ENCODE data around the gene DPEP3.

DPEP3 gene

DNA sequence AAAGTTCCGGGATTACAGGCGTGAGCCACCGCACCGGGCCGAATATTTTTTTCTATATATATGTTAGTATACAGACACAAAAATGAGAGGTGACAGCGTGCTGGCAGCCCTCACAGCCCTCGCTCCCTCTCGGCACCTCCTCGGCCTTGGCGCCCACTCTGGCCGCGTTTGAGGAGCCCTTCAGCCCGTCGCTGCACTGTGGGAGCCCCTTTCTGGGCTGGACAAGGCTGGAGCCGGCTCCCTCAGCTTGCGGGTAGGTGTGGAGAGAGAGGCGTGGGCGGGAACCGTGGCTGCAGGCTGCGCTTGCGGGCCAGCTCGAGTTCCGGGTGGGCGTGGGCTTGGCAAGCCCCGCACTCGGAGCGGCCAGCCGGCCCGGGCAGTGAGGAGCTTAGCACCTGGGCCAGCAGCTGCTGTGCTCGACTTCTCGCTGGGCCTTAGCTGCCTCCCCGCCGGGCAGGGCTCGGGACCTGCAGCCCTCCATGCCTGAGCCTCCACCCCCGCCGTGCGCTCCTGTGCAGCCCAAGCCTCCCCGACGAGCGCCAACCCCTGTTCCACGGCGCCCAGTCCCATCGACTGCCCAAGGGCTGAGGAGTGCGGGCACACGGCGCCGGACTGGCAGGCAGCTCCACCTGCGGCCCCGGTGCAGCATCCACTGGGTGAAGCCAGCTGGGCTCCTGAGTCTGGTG is 1.9 kb upstream of the DPEP3 start:
- no peak for TF ChIP-seq SIN3A (IDR thresholded peaks at IDR 0.05; ENCODE audit: borderline replicate concordance, insufficient read depth, low read length)
- TF ChIP-seq, protein P1, sequence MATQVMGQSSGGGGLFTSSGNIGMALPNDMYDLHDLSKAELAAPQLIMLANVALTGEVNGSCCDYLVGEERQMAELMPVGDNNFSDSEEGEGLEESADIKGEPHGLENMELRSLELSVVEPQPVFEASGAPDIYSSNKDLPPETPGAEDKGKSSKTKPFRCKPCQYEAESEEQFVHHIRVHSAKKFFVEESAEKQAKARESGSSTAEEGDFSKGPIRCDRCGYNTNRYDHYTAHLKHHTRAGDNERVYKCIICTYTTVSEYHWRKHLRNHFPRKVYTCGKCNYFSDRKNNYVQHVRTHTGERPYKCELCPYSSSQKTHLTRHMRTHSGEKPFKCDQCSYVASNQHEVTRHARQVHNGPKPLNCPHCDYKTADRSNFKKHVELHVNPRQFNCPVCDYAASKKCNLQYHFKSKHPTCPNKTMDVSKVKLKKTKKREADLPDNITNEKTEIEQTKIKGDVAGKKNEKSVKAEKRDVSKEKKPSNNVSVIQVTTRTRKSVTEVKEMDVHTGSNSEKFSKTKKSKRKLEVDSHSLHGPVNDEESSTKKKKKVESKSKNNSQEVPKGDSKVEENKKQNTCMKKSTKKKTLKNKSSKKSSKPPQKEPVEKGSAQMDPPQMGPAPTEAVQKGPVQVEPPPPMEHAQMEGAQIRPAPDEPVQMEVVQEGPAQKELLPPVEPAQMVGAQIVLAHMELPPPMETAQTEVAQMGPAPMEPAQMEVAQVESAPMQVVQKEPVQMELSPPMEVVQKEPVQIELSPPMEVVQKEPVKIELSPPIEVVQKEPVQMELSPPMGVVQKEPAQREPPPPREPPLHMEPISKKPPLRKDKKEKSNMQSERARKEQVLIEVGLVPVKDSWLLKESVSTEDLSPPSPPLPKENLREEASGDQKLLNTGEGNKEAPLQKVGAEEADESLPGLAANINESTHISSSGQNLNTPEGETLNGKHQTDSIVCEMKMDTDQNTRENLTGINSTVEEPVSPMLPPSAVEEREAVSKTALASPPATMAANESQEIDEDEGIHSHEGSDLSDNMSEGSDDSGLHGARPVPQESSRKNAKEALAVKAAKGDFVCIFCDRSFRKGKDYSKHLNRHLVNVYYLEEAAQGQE (IDR thresholded peaks at IDR 0.05; ENCODE audit: insufficient read depth in 1 of 2, low read depth in 2 of 2, low read length in 2 of 2): no peak
- no peak for TF ChIP-seq POLR2AphosphoS5 (IDR thresholded peaks at IDR 0.05; ENCODE audit: low read depth, low read length)
- TF ChIP-seq TAF1 (IDR thresholded peaks at IDR 0.05; ENCODE audit: borderline replicate concordance, insufficient read depth, low read length): no peak
- no peak for TF ChIP-seq FOXP2 (optimal IDR thresholded peaks at IDR 0.05; ENCODE audit: borderline replicate concordance, extremely low read depth, extremely low read length, insufficient read depth)

DNA sequence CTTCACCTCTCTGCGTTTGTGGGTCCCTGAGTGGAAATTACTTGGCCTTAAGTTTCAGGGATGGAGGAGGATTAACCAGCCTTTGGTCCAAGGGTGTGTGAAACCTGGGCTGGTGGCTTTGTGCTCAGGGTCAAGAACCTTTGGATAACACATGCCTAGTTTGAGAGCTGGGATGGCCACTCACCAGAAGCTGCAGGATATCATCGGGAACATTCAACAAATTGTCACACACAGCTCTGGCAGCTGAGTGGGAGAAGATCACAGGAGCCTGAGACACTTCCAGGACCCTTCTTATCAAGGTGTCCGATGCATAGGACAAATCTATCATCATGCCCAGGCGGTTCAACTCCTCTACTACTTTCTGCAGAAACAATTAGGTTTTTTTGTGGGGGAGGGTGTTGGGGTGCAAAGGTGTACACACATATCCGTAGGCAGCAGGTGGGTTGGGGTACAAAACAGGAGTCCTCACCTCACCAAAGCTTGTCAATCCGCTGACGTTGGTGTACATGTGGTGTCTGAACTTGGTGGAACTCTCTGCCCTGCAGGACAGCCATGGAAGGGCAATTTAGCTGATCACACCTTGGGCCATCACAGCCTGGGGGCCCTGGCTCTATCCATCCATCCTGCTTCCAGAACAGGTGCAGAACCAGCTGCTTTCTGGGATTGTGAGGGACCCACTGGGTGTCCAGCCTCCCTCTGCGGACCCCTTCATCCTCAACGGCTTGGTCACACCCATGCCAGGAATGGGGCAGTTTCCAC is 2.7 kb downstream of the DPEP3 start:
- TF ChIP-seq, protein P1 (IDR thresholded peaks at IDR 0.05; ENCODE audit: insufficient read depth in 1 of 2, low read depth in 2 of 2, low read length in 2 of 2): no peak
- TF ChIP-seq TAF1 (IDR thresholded peaks at IDR 0.05; ENCODE audit: borderline replicate concordance, insufficient read depth, low read length): no peak
- TF ChIP-seq POLR2AphosphoS5 (IDR thresholded peaks at IDR 0.05; ENCODE audit: low read depth, low read length): no peak
- TF ChIP-seq SIN3A (IDR thresholded peaks at IDR 0.05; ENCODE audit: borderline replicate concordance, insufficient read depth, low read length): no peak
- no peak for TF ChIP-seq FOXP2 (optimal IDR thresholded peaks at IDR 0.05; ENCODE audit: borderline replicate concordance, extremely low read depth, extremely low read length, insufficient read depth)

DNA sequence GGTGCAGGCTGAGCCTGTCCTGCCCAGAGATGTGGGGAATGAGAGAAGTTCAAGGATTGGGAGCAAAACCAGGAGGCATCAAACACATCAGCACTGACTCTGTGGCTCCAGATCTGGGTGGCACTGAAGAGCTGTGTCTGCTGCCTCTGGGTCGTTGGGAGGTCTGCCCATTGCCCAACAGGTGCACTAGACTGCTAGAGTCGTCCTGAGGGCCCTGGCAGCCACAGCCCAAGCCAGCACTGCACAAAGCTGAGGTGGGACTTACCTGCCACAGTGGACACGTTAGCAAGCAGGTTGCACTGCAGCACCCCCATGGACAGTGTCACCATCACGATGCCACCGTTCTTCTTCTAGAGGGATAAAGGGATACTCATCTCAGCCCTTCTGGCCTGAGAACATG is 3.3 kb downstream of the DPEP3 start:
- TF ChIP-seq TAF1 (IDR thresholded peaks at IDR 0.05; ENCODE audit: borderline replicate concordance, insufficient read depth, low read length) (no peak), FOXP2 (optimal IDR thresholded peaks at IDR 0.05; ENCODE audit: borderline replicate concordance, extremely low read depth, extremely low read length, insufficient read depth) (no peak)
- TF ChIP-seq, protein P1 (IDR thresholded peaks at IDR 0.05; ENCODE audit: insufficient read depth in 1 of 2, low read depth in 2 of 2, low read length in 2 of 2): no peak

DNA sequence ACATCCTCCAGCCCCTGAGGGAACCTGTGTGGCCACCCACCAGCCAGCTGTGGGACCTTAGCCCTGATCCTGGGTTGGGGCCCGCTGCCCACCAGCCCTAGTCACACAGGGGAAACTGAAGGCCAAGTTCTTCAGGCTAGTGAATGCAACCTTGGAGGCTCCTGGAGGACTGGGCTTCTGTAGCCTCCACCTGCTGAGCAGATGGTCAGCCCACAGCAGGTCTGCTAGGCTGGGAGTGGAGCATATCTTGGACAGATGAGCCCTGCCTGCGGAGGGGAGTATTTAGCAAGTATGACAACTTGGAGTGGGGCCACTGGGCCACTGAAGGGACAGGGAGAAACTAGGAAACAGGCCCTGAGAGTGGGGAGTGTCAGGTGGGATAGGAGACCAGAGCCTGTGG is 4.1 kb downstream of the DPEP3 start:
- TF ChIP-seq SIN3A (IDR thresholded peaks at IDR 0.05; ENCODE audit: borderline replicate concordance, insufficient read depth, low read length) (no peak), FOXP2 (optimal IDR thresholded peaks at IDR 0.05; ENCODE audit: borderline replicate concordance, extremely low read depth, extremely low read length, insufficient read depth) (no peak), TAF1 (IDR thresholded peaks at IDR 0.05; ENCODE audit: borderline replicate concordance, insufficient read depth, low read length) (no peak), POLR2AphosphoS5 (IDR thresholded peaks at IDR 0.05; ENCODE audit: low read depth, low read length) (no peak)
- TF ChIP-seq, protein P1 (IDR thresholded peaks at IDR 0.05; ENCODE audit: insufficient read depth in 1 of 2, low read depth in 2 of 2, low read length in 2 of 2): no peak
